H1 (cell line): Measurements from ENCODE around the gene NELFE. TPM values are rescaled to one million over a fixed set of nuclear protein-coding genes. Genes with fewer than 3 reads are reported as not detected.

Experiments used
- microRNA counts: library from miRNA; unstranded; fragments of <30 nt; microRNA quantifications from one replicate; lab custom pipeline; 2015
- microRNA-seq, 2 experiments: library from miRNA; unstranded; fragments of <30 nt; microRNA quantifications; one replicate each; pipeline versions ENCODE4 to v1.2.0, GENCODE V29; 2016 to 2020; ENCODE audit warnings: borderline microRNAs expressed in 2 of 2, borderline number of aligned reads in 2 of 2, borderline replicate concordance in 1 of 2
- polyA plus RNA-seq, 7 experiments: library from polyadenylated mRNA; depleted of rRNA in 3 of 7; stranded (reverse) in 5 of 7; unstranded in 2 of 7; fragments of >200 nt in 5 of 7; fragments of 200-250 nt in 2 of 7; gene quantifications; 1 replicate in 5 of 7; 2 replicates in 1 of 7; 4 replicates in 1 of 7; pipeline versions ENCODE4 v1.2.1 to v1.2.3, GENCODE V29; 2011 to 2013; ENCODE audit warnings: missing spikeins in 2 of 7, mixed read lengths in 2 of 7
- small RNA-seq: library from polyadenylated mRNA; stranded (forward); fragments of <200 nt; extraction: miRNeasy Mini kit (QIAGEN cat#:217004); gene quantifications from one replicate; pipeline ENCODE3, GENCODE V24; 2013; ENCODE audit not compliant: insufficient read depth
- total RNA-seq: library from RNA; stranded (reverse); fragmentation: NEBNext Ultra II Directional; extraction: Animal tissue kit (Norgen Biotek cat#: 25700); gene quantifications from 2 replicates; pipeline ENCODE4 v1.2.1, GENCODE V29; 2021

The NELFE gene
- total and polyA plus RNA-seq, 2 of the 8 experiments (the other 6 are each of a cell fraction or from before 2014, with no cell fraction given) = 49.2 to 71.5 TPM

MicroRNAs encoded within 50 kb of the gene (microRNA counts, 767-probe panel; counts per million panel counts)
- 879 counts per million, percentile 95 among the panel's probes with 10 or more counts for microRNA hsa-miR-1236 (lab: Ali Mortazavi, UCI)

Small RNAs within 50 kb of the gene (microRNA-seq; reads per million reads assigned to microRNA genes)
- gene MIR1236 = 0 to 0.46 reads per million in 2 experiments

Small RNAs within 50 kb of the gene (small RNA-seq; reads per million reads assigned to genes)
- not detected for gene AL645922.1

Other genes starting within 250 kb of the NELFE start
Only the 30 nearest of the 35 such genes appear.
- gene DDAH2, start 229.7 kb downstream of the NELFE start, total RNA-seq = 53.3 and 55.5 TPM in 2 replicates
- gene DDAH2, start 229.7 kb downstream of the NELFE start, polyA plus RNA-seq (2011; rRNA removed) = 73.5 and 104 TPM in 2 replicates
- gene CLIC1, start 222.4 kb downstream of the NELFE start, total RNA-seq = 250 and 259 TPM in 2 replicates
- 236 and 277 TPM in 2 replicates for gene CLIC1, start 222.4 kb downstream of the NELFE start, polyA plus RNA-seq (2011; rRNA removed)
- 21.3 and 25.3 TPM in 2 replicates for gene MSH5, start 219.0 kb downstream of the NELFE start, total RNA-seq
- 26.5 and 34.5 TPM in 2 replicates for gene MSH5, start 219.0 kb downstream of the NELFE start, polyA plus RNA-seq (2011; rRNA removed)
- 3.4 and 5.9 TPM in 2 replicates for gene SAPCD1, start 196.3 kb downstream of the NELFE start, total RNA-seq
- 3.1 and 4.4 TPM in 2 replicates for gene SAPCD1, start 196.3 kb downstream of the NELFE start, polyA plus RNA-seq (2011; rRNA removed)
- 1.5 and 2.1 TPM in 2 replicates for gene VWA7, start 181.6 kb downstream of the NELFE start, total RNA-seq
- gene VWA7, start 181.6 kb downstream of the NELFE start, polyA plus RNA-seq (2011; rRNA removed) = 0.82 and 1.1 TPM in 2 replicates
- 162 and 163 TPM in 2 replicates for gene VARS1, start 163.2 kb downstream of the NELFE start, total RNA-seq
- gene VARS1, start 163.2 kb downstream of the NELFE start, polyA plus RNA-seq (2011; rRNA removed) = 53.5 and 99.3 TPM in 2 replicates
- gene LSM2, start 152.0 kb downstream of the NELFE start, total RNA-seq = 127 and 132 TPM in 2 replicates
- 168 and 173 TPM in 2 replicates for gene LSM2, start 152.0 kb downstream of the NELFE start, polyA plus RNA-seq (2011; rRNA removed)
- 1.6 and 1.9 TPM in 2 replicates for gene HSPA1L, start 143.7 kb downstream of the NELFE start, total RNA-seq
- 0.78 and 1.00 TPM in 2 replicates for gene HSPA1L, start 143.7 kb downstream of the NELFE start, polyA plus RNA-seq (2011; rRNA removed)
- gene HSPA1A, start 143.4 kb downstream of the NELFE start, total RNA-seq = 54.0 and 59.9 TPM in 2 replicates
- gene HSPA1A, start 143.4 kb downstream of the NELFE start, polyA plus RNA-seq (2011; rRNA removed) = 40.7 and 50.2 TPM in 2 replicates
- gene HSPA1B, start 131.2 kb downstream of the NELFE start, total RNA-seq = 76.6 and 89.3 TPM in 2 replicates
- gene HSPA1B, start 131.2 kb downstream of the NELFE start, polyA plus RNA-seq (2011; rRNA removed) = 36.6 and 43.8 TPM in 2 replicates
- 41.2 and 43.4 TPM in 2 replicates for gene NEU1, start 96.2 kb downstream of the NELFE start, total RNA-seq
- gene NEU1, start 96.2 kb downstream of the NELFE start, polyA plus RNA-seq (2011; rRNA removed) = 65.6 and 72.1 TPM in 2 replicates
- 2.5 and 4.8 TPM in 2 replicates for gene SLC44A4, start 80.0 kb downstream of the NELFE start, total RNA-seq
- 7.0 and 7.1 TPM in 2 replicates for gene SLC44A4, start 80.0 kb downstream of the NELFE start, polyA plus RNA-seq (2011; rRNA removed)
- 177 and 183 TPM in 2 replicates for gene EHMT2, start 61.3 kb downstream of the NELFE start, total RNA-seq
- gene EHMT2, start 61.3 kb downstream of the NELFE start, polyA plus RNA-seq (2011; rRNA removed) = 125 and 187 TPM in 2 replicates
- gene ZBTB12, start 56.9 kb downstream of the NELFE start, total RNA-seq = 40.8 and 42.1 TPM in 2 replicates
- gene ZBTB12, start 56.9 kb downstream of the NELFE start, polyA plus RNA-seq (2011; rRNA removed) = 20.7 and 32.4 TPM in 2 replicates
- gene C2, start 31.3 kb downstream of the NELFE start, total RNA-seq = 0.26 and 0.61 TPM in 2 replicates
- 0.38 and 1.0 TPM in 2 replicates for gene C2, start 31.3 kb downstream of the NELFE start, polyA plus RNA-seq (2011; rRNA removed)
- gene CFB, start 12.9 kb downstream of the NELFE start, total RNA-seq = not detected in 2 replicates
- 0.09 and 0.20 TPM in 2 replicates for gene CFB, start 12.9 kb downstream of the NELFE start, polyA plus RNA-seq (2011; rRNA removed)
- gene SKIC2, start 204 bp upstream of the NELFE start, total RNA-seq = 59.7 and 68.5 TPM in 2 replicates
- gene SKIC2, start 204 bp upstream of the NELFE start, polyA plus RNA-seq (2011; rRNA removed) = 42.1 and 70.5 TPM in 2 replicates
- gene DXO, start 13.2 kb upstream of the NELFE start, total RNA-seq = 14.7 and 16.2 TPM in 2 replicates
- gene DXO, start 13.2 kb upstream of the NELFE start, polyA plus RNA-seq (2011; rRNA removed) = 23.9 and 30.5 TPM in 2 replicates
- gene C4A, start 23.1 kb upstream of the NELFE start, total RNA-seq = 0.48 and 2.4 TPM in 2 replicates
- gene C4A, start 23.1 kb upstream of the NELFE start, polyA plus RNA-seq (2011; rRNA removed) = 0.62 and 1.7 TPM in 2 replicates
- gene C4B, start 55.8 kb upstream of the NELFE start, total RNA-seq = 1.5 and 3.5 TPM in 2 replicates
- 0.74 and 1.7 TPM in 2 replicates for gene C4B, start 55.8 kb upstream of the NELFE start, polyA plus RNA-seq (2011; rRNA removed)
- gene CYP21A2, start 79.4 kb upstream of the NELFE start, total RNA-seq = 0.22 and 0.40 TPM in 2 replicates
- 0.14 and 0.23 TPM in 2 replicates for gene CYP21A2, start 79.4 kb upstream of the NELFE start, polyA plus RNA-seq (2011; rRNA removed)
- gene TNXB, start 150.4 kb upstream of the NELFE start, total RNA-seq = 4.8 and 5.5 TPM in 2 replicates
- 3.1 and 6.5 TPM in 2 replicates for gene TNXB, start 150.4 kb upstream of the NELFE start, polyA plus RNA-seq (2011; rRNA removed)
- 36.2 and 38.1 TPM in 2 replicates for gene ATF6B, start 169.3 kb upstream of the NELFE start, total RNA-seq
- 42.2 and 66.3 TPM in 2 replicates for gene ATF6B, start 169.3 kb upstream of the NELFE start, polyA plus RNA-seq (2011; rRNA removed)
- 9.4 and 10.9 TPM in 2 replicates for gene FKBPL, start 171.3 kb upstream of the NELFE start, total RNA-seq
- 5.4 and 5.8 TPM in 2 replicates for gene FKBPL, start 171.3 kb upstream of the NELFE start, polyA plus RNA-seq (2011; rRNA removed)
- gene PRRT1, start 193.0 kb upstream of the NELFE start, total RNA-seq = 2.8 TPM in 2 replicates
- 0.71 and 1.4 TPM in 2 replicates for gene PRRT1, start 193.0 kb upstream of the NELFE start, polyA plus RNA-seq (2011; rRNA removed)
- gene PPT2, start 195.2 kb upstream of the NELFE start, total RNA-seq = 24.1 and 27.9 TPM in 2 replicates
- 39.0 and 39.5 TPM in 2 replicates for gene PPT2, start 195.2 kb upstream of the NELFE start, polyA plus RNA-seq (2011; rRNA removed)
- 6.4 and 9.2 TPM in 2 replicates for gene EGFL8, start 205.6 kb upstream of the NELFE start, total RNA-seq
- gene EGFL8, start 205.6 kb upstream of the NELFE start, polyA plus RNA-seq (2011; rRNA removed) = 5.0 and 8.6 TPM in 2 replicates
- gene AGPAT1, start 217.1 kb upstream of the NELFE start, total RNA-seq = 96.0 and 101 TPM in 2 replicates
- 222 and 287 TPM in 2 replicates for gene AGPAT1, start 217.1 kb upstream of the NELFE start, polyA plus RNA-seq (2011; rRNA removed)
- gene RNF5, start 219.4 kb upstream of the NELFE start, total RNA-seq = 90.0 and 90.3 TPM in 2 replicates
- 145 and 158 TPM in 2 replicates for gene RNF5, start 219.4 kb upstream of the NELFE start, polyA plus RNA-seq (2011; rRNA removed)
- gene AGER, start 225.3 kb upstream of the NELFE start, total RNA-seq = 9.6 and 10.9 TPM in 2 replicates
- gene AGER, start 225.3 kb upstream of the NELFE start, polyA plus RNA-seq (2011; rRNA removed) = 3.8 and 5.5 TPM in 2 replicates